Caco-2 (cell line): Measurements from ENCODE around the gene LRP1. TPM values are rescaled to one million over a fixed set of nuclear protein-coding genes. Genes with fewer than 3 reads are reported as not detected.

Experiments used
- BruUV-seq: library from RNA; stranded (reverse); fragments of 400-500 nt; replicated peaks from 2 replicates; lab custom pipeline; 2021; lab: Mats Ljungman, UMichigan
- CTCF ChIA-PET: fragments of 300-600 bp; sonication (Branson Sonifier 250); formaldehyde crosslinking; loops from one replicate; lab custom pipeline; 2022; ENCODE audit warnings: antibody characterized with exemption; lab: Charles Lee
- POLR2A ChIA-PET: fragments of 300-600 bp; sonication (Branson Sonifier 250); formaldehyde crosslinking; loops from one replicate; lab custom pipeline; 2022; ENCODE audit warnings: antibody characterized with exemption; lab: Charles Lee
- DNase-seq, 2 experiments: peaks; one replicate each; pipeline versions ENCODE4 v3.0.0 to v3.0.0-alpha.2; 2020 to 2022
- H3K27me3 ChIP-seq: replicated peaks from 2 replicates; pipeline ENCODE4 v1.6.0; 2011; ENCODE audit warnings: low read length; ENCODE audit not compliant: control insufficient read depth, insufficient read depth
- H3K36me3 ChIP-seq: 2 replicates; pipeline ENCODE4 v1.5.1; 2011; ENCODE audit warnings: low read length; ENCODE audit not compliant: control insufficient read depth, insufficient read depth
- H3K4me1 ChIP-seq: fragments of 250-450 bp; sonication (Bioruptor Pico); 2 replicates; pipeline ENCODE4 v1.5.1; 2020; ENCODE audit warnings: mild to moderate bottlenecking
- H3K4me3 ChIP-seq: 2 replicates; pipeline ENCODE4 v1.5.1; 2011; ENCODE audit warnings: low read depth, mild to moderate bottlenecking, control low read depth, low read length
- H3K9me3 ChIP-seq: fragments of 250-450 bp; sonication (Bioruptor Pico); 2 replicates; pipeline ENCODE4 v1.5.1; 2020; ENCODE audit warnings: mild to moderate bottlenecking, moderate library complexity
- H3K27ac Mint-ChIP-seq: one replicate; pipeline ENCODE4 v1.8.0; 2022; ENCODE audit warnings: mixed read lengths; ENCODE audit not compliant: unreplicated experiment
- H3K27me3 Mint-ChIP-seq: one replicate; pipeline ENCODE4 v1.8.0; 2022; ENCODE audit warnings: mixed read lengths; ENCODE audit not compliant: insufficient read depth, unreplicated experiment
- H3K36me3 Mint-ChIP-seq: one replicate; pipeline ENCODE4 v1.8.0; 2022; ENCODE audit warnings: mild to moderate bottlenecking, mixed read lengths; ENCODE audit not compliant: insufficient read depth, unreplicated experiment
- H3K4me1 Mint-ChIP-seq: one replicate; pipeline ENCODE4 v1.8.0; 2022; ENCODE audit warnings: low read depth, mixed read lengths; ENCODE audit not compliant: unreplicated experiment
- H3K4me3 Mint-ChIP-seq: one replicate; pipeline ENCODE4 v1.8.0; 2022; ENCODE audit warnings: mild to moderate bottlenecking, moderate library complexity, mixed read lengths; ENCODE audit not compliant: unreplicated experiment
- H3K9me3 Mint-ChIP-seq: one replicate; pipeline ENCODE4 v1.8.0; 2022; ENCODE audit warnings: mixed read lengths; ENCODE audit not compliant: unreplicated experiment
- CTCF ChIP-seq, 2 experiments: fragments of 200-600 bp in 1 of 2; IDR thresholded peaks; 1 replicate in 1 of 2; 2 replicates in 1 of 2; pipeline versions ENCODE4 v1.5.1 to v1.8.0; 2011 to 2022; ENCODE audit warnings: antibody characterized with exemption in 1 of 2, control low read depth in 1 of 2, inconsistent platforms in 1 of 2, low read depth in 1 of 2, low read length in 1 of 2, mild to moderate bottlenecking in 1 of 2, moderate library complexity in 1 of 2; ENCODE audit not compliant: insufficient read depth in 1 of 2, severe bottlenecking in 1 of 2, unreplicated experiment in 1 of 2
- intact Hi-C: fragments of 100-400 bp; cut with micrococcal nuclease; formaldehyde crosslinking; loops from one replicate; pipeline ENCODE4 v1.10.0; 2022; ENCODE audit not compliant: unreplicated experiment
- total RNA-seq: library from RNA; stranded (reverse); gene quantifications from 2 replicates; pipeline ENCODE4 v1.2.3, GENCODE V29; 2022

The LRP1 gene
- total RNA-seq, 1 experiment from 2014 or later, result 111 TPM

- peaks cover 10% of the 10 kb centered on the region for H3K27me3 ChIP-seq
- Mint-ChIP-seq H3K27me3 (peaks cover 27% of the 10 kb centered on the region), H3K4me3 (peak overlapping the region; percentile 18), H3K4me1 (peaks cover 30% of the 10 kb centered on the region), H3K36me3 (peaks cover 28% of the 10 kb centered on the region), H3K27ac (no peak overlapping the region), H3K9me3 (no peaks in the 10 kb centered on the region)
- no peak for DNase-seq
- POLR2A ChIA-PET, result interaction anchor here (4.5 kb wide), 1 partner anchor 10 kb away, joined by 26 read pairs; the partner anchor contains the start of gene SHMT2
- H3K36me3 ChIP-seq, result no peaks in the 10 kb centered on the region
- no peak for TF ChIP-seq CTCF (IDR thresholded peaks at IDR 0.05; ENCODE audit: insufficient read depth in 1 of 2, low read depth in 1 of 2, low read length in 1 of 2, severe bottlenecking in 1 of 2, unreplicated experiment in 1 of 2)
- H3K4me1 ChIP-seq, result peaks cover 10% of the 10 kb centered on the region
- CTCF ChIA-PET, result interaction anchor here (0.8 to 1.3 kb wide), 2 partner anchors 10 to 107 kb away, joined by 4 to 5 read pairs; partner anchors contain the start of gene SHMT2
- BruUV-seq, result no TSS peak
- H3K4me3 ChIP-seq, result no peak overlapping the region
- H3K9me3 ChIP-seq, result no peaks in the 10 kb centered on the region
- intact Hi-C loops, result no loop called here
Observed at GRCh38 chr12:57219205-57219992, 91.1 kb downstream of the LRP1 start.

GRCh38 chr12:57219993-57220754, 91.9 kb downstream of the LRP1 start:
- Mint-ChIP-seq H3K4me3 (peak overlapping the region; percentile 18), H3K9me3 (no peaks in the 10 kb centered on the region), H3K4me1 (peaks cover 22% of the 10 kb centered on the region), H3K36me3 (peaks cover 22% of the 10 kb centered on the region), H3K27me3 (peaks cover 23% of the 10 kb centered on the region), H3K27ac (no peak overlapping the region)
- Histone ChIP-seq H3K27me3 (peaks cover 9% of the 10 kb centered on the region), H3K9me3 (no peaks in the 10 kb centered on the region), H3K4me3 (no peak overlapping the region), H3K4me1 (peaks cover 10% of the 10 kb centered on the region), H3K36me3 (no peaks in the 10 kb centered on the region)
- no peak for TF ChIP-seq CTCF (IDR thresholded peaks at IDR 0.05; ENCODE audit: insufficient read depth in 1 of 2, low read depth in 1 of 2, low read length in 1 of 2, severe bottlenecking in 1 of 2, unreplicated experiment in 1 of 2)
- intact Hi-C loops, result no loop called here
- no TSS peak for BruUV-seq
- DNase-seq, result no peak
- POLR2A ChIA-PET, result interaction anchor here (4.5 kb wide), 1 partner anchor 9 kb away, joined by 26 read pairs; the partner anchor contains the start of gene SHMT2
- CTCF ChIA-PET, result interaction anchor here (1.3 kb wide), 1 partner anchor 9 kb away, joined by 5 read pairs; the partner anchor contains the start of gene SHMT2

DNA sequence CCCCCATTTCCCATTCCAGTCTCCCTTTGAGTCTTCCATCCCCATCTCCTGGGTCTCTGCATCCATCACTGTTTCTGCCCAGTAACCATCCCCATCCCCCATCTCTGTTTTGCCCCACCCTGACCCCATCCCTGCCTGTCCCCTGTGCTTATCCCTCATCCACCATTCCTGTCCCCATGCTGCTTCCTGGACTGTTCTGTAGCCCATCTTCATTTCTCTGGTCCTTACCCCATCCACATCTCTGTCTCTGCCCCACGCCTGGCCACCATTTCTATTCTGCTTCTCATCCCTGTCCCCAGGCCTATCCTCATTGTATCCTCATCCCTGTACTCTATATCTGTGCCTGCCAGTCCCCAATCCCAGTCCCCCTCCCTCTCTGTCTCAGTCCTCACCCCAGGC, 92.5 kb downstream of the LRP1 start:
- peaks cover 7% of the 10 kb centered on the region for H3K27me3 ChIP-seq
- Mint-ChIP-seq H3K27me3 (peaks cover 17% of the 10 kb centered on the region), H3K9me3 (no peaks in the 10 kb centered on the region), H3K27ac (no peak overlapping the region), H3K4me3 (no peak overlapping the region), H3K4me1 (peaks cover 17% of the 10 kb centered on the region), H3K36me3 (peaks cover 17% of the 10 kb centered on the region)
- H3K36me3 ChIP-seq, result no peaks in the 10 kb centered on the region
- no peak overlapping the region for H3K4me3 ChIP-seq
- peaks cover 5% of the 10 kb centered on the region for H3K4me1 ChIP-seq
- POLR2A ChIA-PET, result no interaction called here
- no peak for TF ChIP-seq CTCF (IDR thresholded peaks at IDR 0.05; ENCODE audit: insufficient read depth in 1 of 2, low read depth in 1 of 2, low read length in 1 of 2, severe bottlenecking in 1 of 2, unreplicated experiment in 1 of 2)
- DNase-seq, result no peak
- CTCF ChIA-PET, result interaction anchor here (1.2 kb wide), 1 partner anchor 8 kb away, joined by 4 read pairs; no protein-coding TSS in a partner anchor
- H3K9me3 ChIP-seq, result no peaks in the 10 kb centered on the region
- BruUV-seq, result no TSS peak
- intact Hi-C loops, result no loop called here
